HepG2 (cell line): Measurements from ENCODE around the gene GPR4. TPM values are rescaled to one million over a fixed set of nuclear protein-coding genes. Genes with fewer than 3 reads are reported as not detected.
A peak's percentile ranks its signal among the peaks of the same experiment; 100 is the strongest.

ENCODE experiments used
- ATAC-seq: fragments of 200-7000 bp; cut with Tn5 transposase; 3 replicates; pipeline ENCODE4 v1.9.1; 2020; ENCODE audit warnings: mild to moderate bottlenecking, moderate library complexity
- BruUV-seq: library from RNA; stranded (reverse); fragments of 400-500 nt; replicated peaks from 2 replicates; lab custom pipeline; 2021; lab: Mats Ljungman, UMichigan
- CTCF ChIA-PET: fragments of 300-600 bp; formaldehyde crosslinking; extraction: SDS; loops from one replicate; lab custom pipeline; 2021; ENCODE audit warnings: low total read pairs, inconsistent platforms, low intra/inter-chr PET ratio; lab: Yijun Ruan, JAX
- POLR2A ChIA-PET: fragments of 350-600 bp; sonication (Branson Sonifier 250); formaldehyde crosslinking; loops from one replicate; lab custom pipeline; 2020; ENCODE audit warnings: antibody characterized with exemption, inconsistent platforms; lab: Yijun Ruan, JAX
- DNase-seq: peaks from one replicate; pipeline ENCODE4 v3.0.0-alpha.2; 2015; ENCODE audit warnings: low spot score
- FAIRE-seq: peaks from 3 replicates; lab custom pipeline; 2011; peaks lifted over from hg19 to GRCh38; lab: Jason Lieb, UNC
- H2AFZ ChIP-seq: one replicate; pipeline ENCODE4 v1.6.1; 2011; ENCODE audit warnings: low read length, inconsistent platforms
- H3K27ac ChIP-seq: fragments of 300-600 bp; 3 replicates; pipeline ENCODE4 v1.8.0; 2011; ENCODE audit warnings: mixed run types, mild to moderate bottlenecking, mixed read lengths, low read length, inconsistent platforms; ENCODE audit not compliant: insufficient read depth; ENCODE audit errors: extremely low read length
- H3K27me3 ChIP-seq, 2 experiments: fragments of 200-600 bp in 1 of 2; 2 replicates in 1 of 2; 3 replicates in 1 of 2; pipeline versions ENCODE4 v1.6.0 to v1.8.0; 2011; ENCODE audit warnings: low read length in 2 of 2, mild to moderate bottlenecking in 2 of 2, moderate library complexity in 2 of 2, inconsistent platforms in 1 of 2; ENCODE audit not compliant: insufficient read depth in 2 of 2, control insufficient read depth in 1 of 2
- H3K36me3 ChIP-seq, 2 experiments: fragments of 200-600 bp in 1 of 2; replicated peaks in 1 of 2; 2 replicates in 1 of 2; 3 replicates in 1 of 2; pipeline versions ENCODE4 v1.5.1 to v1.8.0; 2011; ENCODE audit warnings: low read length in 2 of 2, inconsistent platforms in 1 of 2; ENCODE audit not compliant: insufficient read depth in 2 of 2, control insufficient read depth in 1 of 2
- H3K4me1 ChIP-seq: 2 replicates; pipeline ENCODE4 v1.5.1; 2012; ENCODE audit warnings: low read length, inconsistent platforms; ENCODE audit not compliant: insufficient read depth
- H3K4me2 ChIP-seq: 2 replicates; pipeline ENCODE4 v1.6.0; 2011; ENCODE audit warnings: low read depth, low read length, inconsistent platforms
- H3K4me3 ChIP-seq, 3 experiments: fragments of 200-600 bp in 1 of 3; sonication (generic), shearing (Covaris generic) in 1 of 3; replicated peaks in 1 of 3; 2 replicates each; pipeline ENCODE4 v1.5.1; 2011 to 2016; ENCODE audit warnings: low read length in 3 of 3, inconsistent platforms in 2 of 3, low read depth in 2 of 3, mild to moderate bottlenecking in 2 of 3, control low read depth in 1 of 3, mixed read lengths in 1 of 3; ENCODE audit not compliant: insufficient read depth in 1 of 3
- H3K79me2 ChIP-seq: one replicate; pipeline ENCODE4 v1.6.1; 2011; ENCODE audit warnings: low read length, inconsistent platforms; ENCODE audit not compliant: insufficient read depth
- H3K9ac ChIP-seq: 2 replicates; pipeline ENCODE4 v1.6.0; 2011; ENCODE audit warnings: mild to moderate bottlenecking, low read depth, low read length, inconsistent platforms; ENCODE audit not compliant: insufficient read depth
- H3K9me3 ChIP-seq: 2 replicates; pipeline ENCODE4 v1.5.1; 2012; ENCODE audit warnings: mild to moderate bottlenecking, low read length
- H4K20me1 ChIP-seq: 2 replicates; pipeline ENCODE4 v1.6.0; 2011; ENCODE audit warnings: inconsistent platforms, mild to moderate bottlenecking, low read length, moderate library complexity; ENCODE audit not compliant: insufficient read depth
- CHD4 ChIP-seq: fragments of 200-600 bp; sonication (generic); IDR thresholded peaks from 2 replicates; pipeline ENCODE4 v1.7.0; 2017; ENCODE audit warnings: mild to moderate bottlenecking, low read length, borderline replicate concordance
- CREM ChIP-seq, 2 experiments: sonication (generic) in 1 of 2; formaldehyde crosslinking in 1 of 2; IDR thresholded peaks; 2 replicates each; pipeline versions ENCODE4 v1.4.0 to v1.6.1; 2016 to 2020; ENCODE audit warnings: antibody characterized with exemption in 1 of 2, mild to moderate bottlenecking in 1 of 2, missing genetic modification reagents in 1 of 2
- HES4 ChIP-seq: sonication (generic); formaldehyde crosslinking; IDR thresholded peaks from 2 replicates; pipeline ENCODE4 v1.9.0; 2021; ENCODE audit warnings: mild to moderate bottlenecking, missing genetic modification reagents, borderline replicate concordance
- HIC2 ChIP-seq: sonication (generic); formaldehyde crosslinking; IDR thresholded peaks from 2 replicates; pipeline ENCODE4 v1.9.0; 2022; ENCODE audit warnings: low read depth, missing genetic modification reagents
- MED8 ChIP-seq: sonication (generic); formaldehyde crosslinking; IDR thresholded peaks from 2 replicates; pipeline ENCODE4 v1.8.1; 2023; ENCODE audit warnings: mild to moderate bottlenecking, missing genetic modification reagents; ENCODE audit not compliant: insufficient replicate concordance
- NAIF1 ChIP-seq: sonication (generic); formaldehyde crosslinking; IDR thresholded peaks from 2 replicates; pipeline ENCODE4 v1.5.0; 2020; ENCODE audit warnings: mild to moderate bottlenecking, missing genetic modification reagents, borderline replicate concordance
- NFATC3 ChIP-seq: sonication (generic); formaldehyde crosslinking; IDR thresholded peaks from 2 replicates; pipeline ENCODE4 v1.5.1; 2020; ENCODE audit warnings: mild to moderate bottlenecking, missing genetic modification reagents
- NR2C2 ChIP-seq: sonication (generic); formaldehyde crosslinking; IDR thresholded peaks from 2 replicates; pipeline ENCODE4 v1.4.0; 2020; ENCODE audit warnings: missing genetic modification reagents, mild to moderate bottlenecking, moderate library complexity, borderline replicate concordance
- POLR2A ChIP-seq, 2 experiments: IDR thresholded peaks; 2 replicates each; pipeline ENCODE4 v1.6.1; 2011; ENCODE audit warnings: low read depth in 2 of 2, low read length in 2 of 2, mild to moderate bottlenecking in 1 of 2, moderate library complexity in 1 of 2; ENCODE audit not compliant: insufficient read depth in 1 of 2
- USF2 ChIP-seq, 2 experiments: sonication (generic) in 1 of 2; formaldehyde crosslinking in 1 of 2; IDR thresholded peaks; 2 replicates each; pipeline versions ENCODE4 v1.5.1 to v1.6.1; 2011 to 2020; ENCODE audit warnings: borderline replicate concordance in 1 of 2, low read depth in 1 of 2, low read length in 1 of 2, mild to moderate bottlenecking in 1 of 2, missing genetic modification reagents in 1 of 2, moderate library complexity in 1 of 2
- ZFAT ChIP-seq: sonication (generic); formaldehyde crosslinking; conservative IDR thresholded peaks from 2 replicates; pipeline ENCODE4 v1.8.1; 2023; ENCODE audit warnings: missing genetic modification reagents, inconsistent platforms
- ZNF451 ChIP-seq: sonication (generic); formaldehyde crosslinking; IDR thresholded peaks from 2 replicates; pipeline ENCODE4 v1.5.0; 2020; ENCODE audit warnings: mild to moderate bottlenecking, missing genetic modification reagents
- ZNF513 ChIP-seq: sonication (generic); formaldehyde crosslinking; conservative IDR thresholded peaks from 2 replicates; pipeline ENCODE4 v1.5.0; 2020; ENCODE audit warnings: missing genetic modification reagents
- ZNF800 ChIP-seq: sonication (generic); formaldehyde crosslinking; IDR thresholded peaks from 2 replicates; pipeline ENCODE4 v1.4.0; 2020; ENCODE audit warnings: missing genetic modification reagents
- WGBS: methylation state at CpG from one replicate; pipeline ENCODE4 v1.1.6; 2017; ENCODE audit warnings: low lambda C conversion rate; 5-methylcytosine and 5-hydroxymethylcytosine counted together
- in situ Hi-C: cut with HindIII; loops from 2 replicates; pipeline ENCODE4 v1.10.0; 2017; ENCODE audit warnings: low pct_unique_long_range_greater_than_20kb; ENCODE audit not compliant: extremely low pct_ligation_motif_present
- intact Hi-C: fragments of 100-400 bp; cut with micrococcal nuclease; formaldehyde crosslinking; loops from one replicate; pipeline ENCODE4 v1.10.0; 2022; ENCODE audit not compliant: unreplicated experiment
- polyA plus RNA-seq, 8 experiments: library from polyadenylated mRNA; depleted of rRNA in 3 of 8; stranded (reverse) in 7 of 8; unstranded in 1 of 8; fragments of >200 nt; fragmentation: Illumina TruSeq in 4 of 8; extraction: Trizol in 4 of 8; gene quantifications; 2 replicates each; pipeline versions ENCODE4 v1.2.1 to v1.2.3, GENCODE V29; 2011 to 2016; ENCODE audit warnings: low read depth in 4 of 8, missing spikeins in 1 of 8, mixed read lengths in 1 of 8; ENCODE audit not compliant: insufficient read depth in 1 of 8
- total RNA-seq, 5 experiments: library from RNA; depleted of rRNA; stranded (reverse); fragments of >200 nt; fragmentation: Illumina TruSeq; extraction: Trizol; gene quantifications; 2 replicates each; pipeline ENCODE4 v1.2.3, GENCODE V29; 2016; ENCODE audit warnings: low read depth in 1 of 5

GPR4 gene
- total and polyA plus RNA-seq, 2 of the 13 experiments (the other 11 are each of a cell fraction or from before 2014, with no cell fraction given), result 0.15 TPM; not detected in 1

- H3K27me3 ChIP-seq, result no peaks in the 10 kb centered on the region; a peak in 1 of 5 replicates
- no peak overlapping the region for H3K27ac ChIP-seq
- no TSS peak for BruUV-seq
- H3K9ac ChIP-seq, result no peak overlapping the region
- CTCF ChIA-PET, result interaction anchor here (1.8 to 3.4 kb wide), 3 partner anchors 52 to 103 kb away, joined by 14 to 29 read pairs (median 15); partner anchors contain the start of gene QPCTL
- H3K36me3 ChIP-seq, result no peaks in the 10 kb centered on the region
- H3K9me3 ChIP-seq, result no peaks in the 10 kb centered on the region
- DNase-seq (no peak), ATAC-seq (peak; percentile 48), FAIRE-seq (no peak)
- H3K4me2 ChIP-seq, result peak overlapping the region; percentile 45; the same call in 1 of the 2 replicates
- in situ Hi-C loops (loop anchor here (5.0 kb wide), 1 partner anchor 52 kb away; no protein-coding TSS in a partner anchor), intact Hi-C loops (loop anchor here (1.0 kb wide), 2 partner anchors 53 to 56 kb away; no protein-coding TSS in a partner anchor)
- H3K4me3 ChIP-seq, result no peak overlapping the region
- H3K4me1 ChIP-seq, result peaks cover 28% of the 10 kb centered on the region
- no peak overlapping the region for H2AFZ ChIP-seq
- 22% methylated on average over 6 of the region's 15 CpGs for WGBS
- H3K79me2 ChIP-seq, result no peaks in the 10 kb centered on the region
- no peaks in the 10 kb centered on the region for H4K20me1 ChIP-seq
- POLR2A ChIA-PET, result interaction anchor here (1.0 to 1.4 kb wide), 4 partner anchors 10 to 102 kb away, joined by 3 to 19 read pairs (median 4); partner anchors contain the start of genes EML2, QPCTL and SNRPD2
- TF ChIP-seq NAIF1 (CRISPR knock-in tag) (no peak), POLR2A (IDR thresholded peaks at IDR 0.05; ENCODE audit: insufficient read depth in 1 of 2, low read depth in 2 of 2, low read length in 2 of 2) (no peak), MED8 (CRISPR knock-in tag) (no peak), NFATC3 (no peak), NR2C2 (no peak), CREM (IDR thresholded peaks at IDR 0.05) (no peak), CREM (CRISPR knock-in tag; IDR thresholded peaks at IDR 0.05) (peak; percentile 40; the same call in 1 of the 2 replicates), USF2 (IDR thresholded peaks at IDR 0.05; ENCODE audit: low read depth, low read length) (no peak), USF2 (CRISPR knock-in tag; IDR thresholded peaks at IDR 0.05; ENCODE audit: borderline replicate concordance) (no peak), ZFAT (no peak), ZNF513 (CRISPR knock-in tag) (no peak), HES4 (no peak), ZNF451 (0 out of 2 replicates have a peak, but pooled peaks have one; percentile 2), HIC2 (0 out of 2 replicates have a peak, but pooled peaks have one; percentile 18), ZNF800 (CRISPR knock-in tag) (no peak), CHD4 (no peak)
These were observed 11.6 kb downstream of the GPR4 start for GRCh38 chr19:45590300-45591003.
